LNCaP clone FGC (cell line): ENCODE data around the gene UBAC2.

Experiments
- DNase-seq: peaks from one replicate; pipeline ENCODE4 v3.0.0-alpha.2; 2011; ENCODE audit warnings: low read depth
- H3K4me3 ChIP-seq: 2 replicates; pipeline ENCODE4 v1.5.1; 2011; ENCODE audit warnings: mild to moderate bottlenecking, low read depth, low read length, control low read depth
- TF ChIP-seq, protein P1 (sequence below): IDR thresholded peaks from 2 replicates; pipeline ENCODE4 v1.5.1; 2012; ENCODE audit warnings: mild to moderate bottlenecking; ENCODE audit not compliant: control insufficient read depth, insufficient read depth; ENCODE audit errors: extremely low read depth

The UBAC2 gene

DNA sequence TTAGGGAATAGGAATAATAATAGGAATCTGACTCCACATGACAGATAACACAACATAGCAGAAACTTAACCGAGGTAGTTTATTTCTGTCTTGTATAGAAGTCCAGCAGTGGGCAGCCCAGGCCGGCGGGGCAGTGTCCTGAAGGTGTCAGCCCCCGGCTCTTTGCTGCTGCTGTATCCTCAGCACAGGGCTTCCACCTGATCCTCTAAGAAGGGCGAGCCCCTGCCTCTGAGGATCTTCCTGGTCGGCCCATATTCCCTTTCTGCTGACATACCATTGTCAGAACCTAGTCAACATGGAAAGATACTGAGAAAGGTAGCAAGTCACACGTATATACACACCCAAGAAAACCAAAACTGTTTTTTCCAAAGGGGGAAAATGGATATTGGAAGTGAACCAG is 162.7 kb downstream of the UBAC2 start:
- DNase-seq = no peak
- H3K4me3 ChIP-seq = no peak overlapping the region
- TF ChIP-seq, protein P1, sequence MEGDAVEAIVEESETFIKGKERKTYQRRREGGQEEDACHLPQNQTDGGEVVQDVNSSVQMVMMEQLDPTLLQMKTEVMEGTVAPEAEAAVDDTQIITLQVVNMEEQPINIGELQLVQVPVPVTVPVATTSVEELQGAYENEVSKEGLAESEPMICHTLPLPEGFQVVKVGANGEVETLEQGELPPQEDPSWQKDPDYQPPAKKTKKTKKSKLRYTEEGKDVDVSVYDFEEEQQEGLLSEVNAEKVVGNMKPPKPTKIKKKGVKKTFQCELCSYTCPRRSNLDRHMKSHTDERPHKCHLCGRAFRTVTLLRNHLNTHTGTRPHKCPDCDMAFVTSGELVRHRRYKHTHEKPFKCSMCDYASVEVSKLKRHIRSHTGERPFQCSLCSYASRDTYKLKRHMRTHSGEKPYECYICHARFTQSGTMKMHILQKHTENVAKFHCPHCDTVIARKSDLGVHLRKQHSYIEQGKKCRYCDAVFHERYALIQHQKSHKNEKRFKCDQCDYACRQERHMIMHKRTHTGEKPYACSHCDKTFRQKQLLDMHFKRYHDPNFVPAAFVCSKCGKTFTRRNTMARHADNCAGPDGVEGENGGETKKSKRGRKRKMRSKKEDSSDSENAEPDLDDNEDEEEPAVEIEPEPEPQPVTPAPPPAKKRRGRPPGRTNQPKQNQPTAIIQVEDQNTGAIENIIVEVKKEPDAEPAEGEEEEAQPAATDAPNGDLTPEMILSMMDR = no peak

DNA sequence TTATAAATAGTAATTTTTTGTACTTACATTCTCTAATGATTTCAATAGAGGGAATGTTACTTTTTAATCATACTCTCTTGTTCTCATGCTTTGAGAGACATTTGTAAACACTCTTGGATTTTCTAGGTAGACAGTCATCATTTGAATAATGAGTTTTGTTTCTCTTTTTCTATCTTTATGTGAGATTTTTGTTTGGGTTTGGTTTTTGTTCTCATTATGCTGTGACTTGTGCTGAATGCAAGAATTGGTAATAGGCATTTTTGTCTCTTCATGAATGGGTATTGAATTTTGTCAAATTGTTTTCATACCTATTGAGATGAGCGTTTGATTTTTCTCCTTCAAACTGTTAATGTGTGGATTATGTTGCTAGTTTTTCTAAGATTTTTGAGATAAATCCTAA is 163.3 kb downstream of the UBAC2 start:
- H3K4me3 ChIP-seq = no peak overlapping the region
- TF ChIP-seq, protein P1 = no peak
- DNase-seq = no peak

DNA sequence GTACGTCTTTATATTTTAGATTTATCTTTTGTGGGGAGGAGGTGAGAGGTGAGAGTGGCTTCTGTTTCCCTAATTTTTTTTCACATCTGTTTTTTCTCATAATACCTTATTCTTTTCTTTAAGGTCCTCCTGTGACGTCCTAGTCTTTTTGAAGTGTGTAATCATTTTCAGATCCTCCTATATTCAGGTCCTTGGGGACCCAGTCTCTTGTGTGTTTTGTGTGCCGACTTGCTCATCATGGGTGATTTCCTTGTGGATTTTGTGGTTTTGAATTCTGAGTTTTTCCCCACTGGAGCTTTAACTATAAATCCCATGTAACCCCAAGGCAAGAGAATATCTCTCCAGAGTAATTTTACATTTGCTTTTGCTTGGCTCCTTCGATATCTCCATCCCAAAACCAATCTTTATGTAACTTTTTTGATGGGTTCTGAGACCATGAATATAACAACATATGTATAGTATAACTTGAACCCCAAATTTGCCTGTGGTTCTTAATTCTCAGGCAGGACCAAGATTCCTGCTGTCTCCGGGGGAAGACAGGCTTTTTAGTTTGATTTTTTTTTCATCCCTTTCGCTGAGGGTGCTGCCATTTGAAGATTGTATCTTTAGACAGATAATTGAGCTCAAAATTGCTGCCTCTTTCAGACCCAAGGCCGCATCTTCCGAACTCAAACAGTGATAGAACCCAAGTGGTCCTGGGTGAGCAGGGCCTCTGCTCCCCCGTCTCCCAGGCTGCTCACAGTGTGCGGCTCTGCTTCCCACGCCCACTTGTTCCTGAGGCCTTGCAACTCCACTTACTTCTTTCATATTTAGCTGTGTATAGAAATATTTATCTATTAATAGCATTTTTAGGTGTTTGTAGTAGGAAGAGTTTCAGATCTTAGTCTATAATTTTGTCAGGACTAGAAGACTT is 165.7 kb downstream of the UBAC2 start:
- no peak for DNase-seq
- no peak overlapping the region for H3K4me3 ChIP-seq
- TF ChIP-seq, protein P1 = no peak

DNA sequence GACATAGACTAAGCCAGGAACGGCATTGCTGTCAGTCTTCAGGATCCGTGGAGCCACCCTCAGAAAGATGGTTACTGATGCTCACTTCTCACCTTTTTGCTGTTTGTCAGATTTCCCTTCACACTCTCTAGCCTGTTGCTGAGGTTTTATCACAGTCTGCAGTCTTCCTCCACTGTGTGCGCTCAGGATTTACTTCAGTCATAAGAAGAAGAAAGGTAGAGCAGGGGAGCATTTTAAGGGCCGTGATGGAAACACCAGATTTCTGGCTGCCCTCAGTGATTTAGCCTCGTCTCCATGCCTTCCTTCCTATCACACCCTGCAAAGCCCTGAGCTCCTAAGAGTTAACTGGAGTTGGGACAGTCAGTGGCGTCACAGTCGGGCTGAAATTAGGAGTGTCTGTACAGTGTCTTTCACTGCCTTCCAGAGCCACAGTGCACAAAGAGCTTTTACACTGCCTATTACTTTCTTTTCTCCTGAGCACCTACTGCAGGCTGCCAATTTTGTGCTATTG is 166.5 kb downstream of the UBAC2 start:
- TF ChIP-seq, protein P1 = no peak
- no peak overlapping the region for H3K4me3 ChIP-seq
- DNase-seq = no peak

DNA sequence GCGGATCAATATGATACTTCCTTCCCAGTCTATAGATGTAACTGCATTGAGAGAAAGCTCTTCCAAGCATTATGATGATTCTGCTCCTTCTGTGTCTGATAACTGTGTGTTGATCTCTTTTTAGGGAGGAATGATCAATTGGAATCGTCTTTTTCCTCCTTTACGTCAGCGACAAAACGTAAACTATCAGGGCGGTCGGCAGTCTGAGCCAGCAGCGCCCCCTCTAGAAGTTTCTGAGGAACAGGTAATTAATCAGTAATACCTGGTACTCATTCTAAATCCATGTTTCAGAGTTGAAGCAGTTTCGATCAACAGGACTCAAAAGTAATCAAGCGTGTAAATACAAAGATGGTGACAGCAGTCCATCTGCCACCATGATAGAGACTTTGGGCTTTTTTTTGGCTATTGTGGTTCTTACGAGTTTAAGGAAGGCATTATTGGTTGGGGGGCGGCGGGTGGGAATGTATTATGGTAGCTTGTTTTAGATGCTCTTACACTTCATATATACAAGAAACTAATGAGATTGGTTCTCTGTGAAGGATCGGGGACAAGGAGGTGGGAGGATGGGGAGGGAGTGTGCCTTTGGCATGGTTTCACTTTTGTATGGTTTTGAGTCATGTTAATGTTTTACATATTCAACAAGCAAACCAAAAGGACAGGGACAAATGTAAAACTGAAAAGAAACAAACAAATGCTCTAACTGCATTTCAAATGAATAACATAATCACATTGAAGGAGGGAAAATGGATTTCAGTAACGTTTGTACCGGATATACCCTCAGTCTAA is 167.2 kb downstream of the UBAC2 start:
- TF ChIP-seq, protein P1 = no peak
- DNase-seq = no peak
- H3K4me3 ChIP-seq = no peak overlapping the region

DNA sequence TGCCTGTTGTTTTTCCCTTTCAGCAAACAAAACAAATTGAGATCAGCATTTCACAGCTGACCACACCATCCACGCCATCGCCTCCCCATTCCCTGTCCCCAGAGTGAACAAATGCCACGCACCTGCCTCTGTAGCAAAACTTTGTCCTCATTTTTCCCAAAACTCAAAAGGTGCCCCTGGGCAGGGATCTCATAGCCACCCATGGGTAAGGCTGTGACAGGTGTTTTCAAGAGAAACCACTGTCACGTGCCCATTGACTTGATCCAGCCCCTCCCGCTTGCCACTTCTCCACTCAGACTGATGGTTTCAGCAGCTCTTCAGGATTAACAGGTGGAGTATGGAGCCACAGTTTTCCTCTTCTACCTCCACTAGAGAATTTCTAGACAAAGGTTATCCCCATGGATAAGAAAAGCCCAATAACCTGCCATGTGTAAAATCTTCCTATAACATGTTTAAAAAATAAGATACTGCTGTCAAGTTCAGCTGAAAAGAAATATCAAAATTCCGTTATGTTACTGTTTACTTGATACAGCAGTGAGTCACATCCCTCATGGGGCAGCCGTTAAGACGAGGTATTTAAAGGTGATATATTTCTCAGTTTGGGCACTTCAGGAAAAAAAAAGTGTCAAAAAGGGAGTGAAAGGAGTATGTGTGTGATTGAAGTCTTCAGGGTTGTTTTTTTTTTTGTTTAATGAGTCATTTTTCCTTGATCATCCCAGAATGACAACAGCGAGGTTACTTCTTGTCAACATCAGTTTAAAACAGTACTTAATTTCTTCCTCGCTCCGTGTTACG is 170.0 kb downstream of the UBAC2 start:
- TF ChIP-seq, protein P1 = no peak
- DNase-seq = no peak
- no peak overlapping the region for H3K4me3 ChIP-seq
